H1 (cell line): Measurements from ENCODE around the gene TMEM178B. TPM values are rescaled to one million over a fixed set of nuclear protein-coding genes. Genes with fewer than 3 reads are reported as not detected.

Experiments used
- CTCF ChIA-PET: fragments of 300-600 bp; sonication (Branson Sonifier 250); formaldehyde crosslinking; loops from one replicate; lab custom pipeline; 2021; ENCODE audit not compliant: partially characterized antibody; lab: Charles Lee
- POLR2A ChIA-PET: fragments of 300-600 bp; sonication (Branson Sonifier 250); formaldehyde crosslinking; loops from one replicate; lab custom pipeline; 2021; ENCODE audit warnings: inconsistent platforms; ENCODE audit not compliant: partially characterized antibody; lab: Charles Lee
- DNase-seq, 2 experiments: peaks; one replicate each; pipeline versions ENCODE4 v3.0.0 to v3.0.0-alpha.2; 2010 to 2022; ENCODE audit warnings: low spot score in 2 of 2, low read depth in 1 of 2, mixed read lengths in 1 of 2
- FAIRE-seq: peaks from 2 replicates; lab custom pipeline; 2011; peaks lifted over from hg19 to GRCh38; lab: Jason Lieb, UNC
- H2AFZ ChIP-seq: 2 replicates; pipeline ENCODE4 v1.8.1; 2012; ENCODE audit warnings: low read length, inconsistent platforms
- H2AK5ac ChIP-seq: 2 replicates; pipeline ENCODE4 v1.6.1; 2013; ENCODE audit warnings: low read depth, low read length
- H2BK120ac ChIP-seq: replicated peaks from 2 replicates; pipeline ENCODE3; 2013; ENCODE audit warnings: low read depth, low read length, inconsistent platforms
- H2BK12ac ChIP-seq: 2 replicates; pipeline ENCODE4 v1.6.1; 2013; ENCODE audit warnings: low read depth, low read length
- H2BK15ac ChIP-seq: 2 replicates; pipeline ENCODE4 v1.6.1; 2013; ENCODE audit warnings: low read length
- H2BK20ac ChIP-seq: 2 replicates; pipeline ENCODE4 v1.6.1; 2013; ENCODE audit warnings: low read length
- H2BK5ac ChIP-seq: 2 replicates; pipeline ENCODE4 v1.6.1; 2013; ENCODE audit warnings: low read depth, low read length
- H3K14ac ChIP-seq: 2 replicates; pipeline ENCODE4 v1.6.1; 2013; ENCODE audit warnings: inconsistent platforms; ENCODE audit not compliant: insufficient read length
- H3K18ac ChIP-seq: 2 replicates; pipeline ENCODE4 v1.6.1; 2013; ENCODE audit warnings: low read length; ENCODE audit errors: extremely low read depth
- H3K23ac ChIP-seq: 2 replicates; pipeline ENCODE4 v1.6.1; 2013; ENCODE audit warnings: inconsistent platforms; ENCODE audit not compliant: insufficient read length
- H3K23me2 ChIP-seq: 2 replicates; pipeline ENCODE4 v1.6.1; 2013; ENCODE audit warnings: low read depth, low read length
- H3K27ac ChIP-seq: 2 replicates; pipeline ENCODE4 v1.6.1; 2011; ENCODE audit warnings: low read depth, low read length, inconsistent platforms
- H3K27me3 ChIP-seq, 4 experiments: replicated peaks in 1 of 4; 1 replicate in 1 of 4; 2 replicates in 3 of 4; pipeline versions ENCODE4 v1.6.1 to v1.8.1; 2011 to 2013; ENCODE audit warnings: low read length in 3 of 4, mild to moderate bottlenecking in 3 of 4, inconsistent platforms in 2 of 4, mixed read lengths in 2 of 4, moderate library complexity in 1 of 4; ENCODE audit not compliant: control insufficient read depth in 3 of 4, insufficient read depth in 3 of 4; ENCODE audit errors: extremely low read depth in 1 of 4
- H3K36me3 ChIP-seq, 4 experiments: 2 replicates each; pipeline versions ENCODE4 v1.6.1 to v1.8.1; 2011 to 2013; ENCODE audit warnings: mild to moderate bottlenecking in 4 of 4, low read length in 3 of 4, moderate library complexity in 2 of 4, control low read depth in 1 of 4, inconsistent platforms in 1 of 4; ENCODE audit not compliant: insufficient read depth in 4 of 4, control insufficient read depth in 2 of 4
- H3K4ac ChIP-seq: replicated peaks from 2 replicates; pipeline ENCODE3; 2013; ENCODE audit warnings: low read length, low read depth, mixed read lengths, inconsistent platforms; ENCODE audit not compliant: insufficient read length
- H3K4me1 ChIP-seq, 4 experiments: replicated peaks in 1 of 4; 1 replicate in 1 of 4; 2 replicates in 3 of 4; pipeline versions ENCODE4 v1.6.1 to v1.8.1; 2011 to 2013; ENCODE audit warnings: low read length in 3 of 4, inconsistent platforms in 2 of 4, mixed read lengths in 1 of 4; ENCODE audit not compliant: insufficient read depth in 4 of 4, control insufficient read depth in 3 of 4
- H3K4me2 ChIP-seq, 2 experiments: 2 replicates each; pipeline versions ENCODE4 v1.6.1 to v1.8.1; 2011 to 2013; ENCODE audit warnings: low read depth in 2 of 2, low read length in 2 of 2, control low read depth in 1 of 2, inconsistent platforms in 1 of 2, mild to moderate bottlenecking in 1 of 2; ENCODE audit not compliant: insufficient read depth in 1 of 2
- H3K4me3 ChIP-seq, 4 experiments: fragments of 200-600, 300-600 bp in 1 of 4; sonication (generic), shearing (Covaris generic), sonication (Bioruptor Twin) in 1 of 4; 2 replicates each; pipeline versions ENCODE4 v1.5.1 to v1.8.1; 2011 to 2016; ENCODE audit warnings: low read length in 4 of 4, low read depth in 3 of 4, control low read depth in 2 of 4, inconsistent platforms in 2 of 4, mild to moderate bottlenecking in 2 of 4, mixed read lengths in 1 of 4, moderate library complexity in 1 of 4; ENCODE audit not compliant: insufficient read depth in 2 of 4; ENCODE audit errors: extremely low read depth in 1 of 4
- H3K56ac ChIP-seq: replicated peaks from 2 replicates; pipeline ENCODE3; 2013; ENCODE audit warnings: low read depth, mild to moderate bottlenecking, mixed read lengths, low read length, inconsistent platforms; ENCODE audit not compliant: insufficient read length
- H3K79me1 ChIP-seq: 2 replicates; pipeline ENCODE4 v1.6.1; 2013; ENCODE audit warnings: low read depth, low read length, control low read depth
- H3K79me2 ChIP-seq, 2 experiments: 2 replicates each; pipeline versions ENCODE4 v1.6.1 to v1.8.1; 2012 to 2013; ENCODE audit warnings: low read length in 2 of 2, mild to moderate bottlenecking in 2 of 2, inconsistent platforms in 1 of 2; ENCODE audit not compliant: insufficient read depth in 2 of 2, control insufficient read depth in 1 of 2
- H3K9ac ChIP-seq, 4 experiments: replicated peaks in 1 of 4; 1 replicate in 1 of 4; 2 replicates in 3 of 4; pipeline versions ENCODE4 v1.6.1 to v1.8.1; 2011 to 2013; ENCODE audit warnings: low read depth in 3 of 4, low read length in 3 of 4, control low read depth in 2 of 4, mild to moderate bottlenecking in 2 of 4, moderate library complexity in 2 of 4, inconsistent platforms in 1 of 4; ENCODE audit errors: extremely low read depth in 1 of 4
- H3K9me3 ChIP-seq, 2 experiments: 2 replicates each; pipeline versions ENCODE4 v1.6.1 to v1.8.1; 2012 to 2013; ENCODE audit warnings: mild to moderate bottlenecking in 2 of 2, moderate library complexity in 2 of 2, control low read depth in 1 of 2, inconsistent platforms in 1 of 2, low read depth in 1 of 2, low read length in 1 of 2, mixed read lengths in 1 of 2; ENCODE audit not compliant: insufficient read depth in 2 of 2
- H4K20me1 ChIP-seq, 2 experiments: replicated peaks in 1 of 2; 2 replicates each; pipeline versions ENCODE3 to v1.8.1; 2011 to 2013; ENCODE audit warnings: inconsistent platforms in 2 of 2, low read length in 2 of 2, mild to moderate bottlenecking in 1 of 2; ENCODE audit not compliant: insufficient read depth in 2 of 2, control insufficient read depth in 1 of 2
- H4K5ac ChIP-seq: 2 replicates; pipeline ENCODE4 v1.6.1; 2013; ENCODE audit warnings: low read length, low read depth, mixed read lengths, inconsistent platforms; ENCODE audit not compliant: insufficient read length
- H4K8ac ChIP-seq: 2 replicates; pipeline ENCODE4 v1.8.0; 2013; ENCODE audit warnings: mild to moderate bottlenecking, moderate library complexity, low read length, inconsistent platforms; ENCODE audit not compliant: insufficient read depth; ENCODE audit errors: extremely low read depth
- H4K91ac ChIP-seq: replicated peaks from 2 replicates; pipeline ENCODE3; 2013; ENCODE audit warnings: low read length, mixed read lengths, inconsistent platforms; ENCODE audit not compliant: insufficient read length
- ATF3 ChIP-seq: IDR thresholded peaks from 2 replicates; pipeline ENCODE4 v1.6.1; 2011; ENCODE audit warnings: low read depth, mild to moderate bottlenecking, low read length; ENCODE audit not compliant: insufficient read depth
- CHD1 ChIP-seq: IDR thresholded peaks from 2 replicates; pipeline ENCODE4 v1.6.1; 2012; ENCODE audit warnings: low read depth, low read length, improper control_type of control experiment
- CREB1 ChIP-seq: IDR thresholded peaks from 2 replicates; pipeline ENCODE4 v1.6.1; 2012; ENCODE audit warnings: inconsistent platforms
- CTBP2 ChIP-seq: IDR thresholded peaks from 2 replicates; pipeline ENCODE4 v1.7.0; 2011; ENCODE audit warnings: borderline replicate concordance, mild to moderate bottlenecking, moderate library complexity, mixed read lengths, low read length; ENCODE audit not compliant: insufficient read depth, insufficient read length
- EZH2 ChIP-seq: fragments of 200-600 bp; sonication (generic); IDR thresholded peaks from 2 replicates; pipeline ENCODE4 v1.7.1; 2012; ENCODE audit warnings: low read depth, mild to moderate bottlenecking, moderate library complexity, low read length, inconsistent platforms; ENCODE audit not compliant: severe bottlenecking
- KDM5A ChIP-seq: fragments of 200-600 bp; IDR thresholded peaks from 2 replicates; pipeline ENCODE4 v1.7.1; 2012; ENCODE audit warnings: mild to moderate bottlenecking, low read length, inconsistent platforms, mixed read lengths
- RBBP5 ChIP-seq: IDR thresholded peaks from 2 replicates; pipeline ENCODE4 v1.7.1; 2012; ENCODE audit warnings: low read depth, mild to moderate bottlenecking, inconsistent platforms, low read length, moderate library complexity, borderline replicate concordance
- RFX5 ChIP-seq: IDR thresholded peaks from 2 replicates; pipeline ENCODE4 v1.6.1; 2011; ENCODE audit warnings: low read depth, low read length, improper control_type of control experiment, borderline replicate concordance
- RXRA ChIP-seq: IDR thresholded peaks from 2 replicates; pipeline ENCODE4 v1.6.1; 2011; ENCODE audit warnings: low read depth, mild to moderate bottlenecking, low read length, moderate library complexity; ENCODE audit not compliant: insufficient read depth
- SIRT6 ChIP-seq: IDR thresholded peaks from one replicate; pipeline ENCODE4 v1.7.1; 2012; ENCODE audit warnings: low read length, inconsistent platforms
- SIX5 ChIP-seq: IDR thresholded peaks from 2 replicates; pipeline ENCODE4 v1.6.1; 2011; ENCODE audit warnings: mild to moderate bottlenecking, low read depth, low read length
- SRF ChIP-seq: IDR thresholded peaks from 2 replicates; pipeline ENCODE4 v1.6.1; 2011; ENCODE audit warnings: mild to moderate bottlenecking, low read depth, low read length, moderate library complexity
- TAF7 ChIP-seq: optimal IDR thresholded peaks from 2 replicates; pipeline ENCODE3; 2011; ENCODE audit warnings: low read depth, mild to moderate bottlenecking, inconsistent platforms, low read length, moderate library complexity, borderline replicate concordance
- TBP ChIP-seq: IDR thresholded peaks from 2 replicates; pipeline ENCODE4 v1.6.1; 2011; ENCODE audit warnings: low read depth, low read length, improper control_type of control experiment
- YY1 ChIP-seq: IDR thresholded peaks from 2 replicates; pipeline ENCODE4 v1.6.1; 2011; ENCODE audit warnings: low read depth, mild to moderate bottlenecking, low read length
- WGBS, 2 experiments: shearing (Covaris generic) in 1 of 2; methylation state at CpG; one replicate each; pipeline versions ENCODE4 v1.1.6 to v1.1.7; 2013 to 2015; ENCODE audit warnings: low lambda C conversion rate in 2 of 2, mixed read lengths in 2 of 2, inconsistent platforms in 1 of 2, low coverage in 1 of 2, missing lambda C conversion rate in 1 of 2; ENCODE audit not compliant: insufficient replicate concordance in 2 of 2, insufficient coverage in 1 of 2, insufficient read length in 1 of 2; ENCODE audit errors: extremely low coverage in 1 of 2, missing lambda C conversion rate in 1 of 2; 5-methylcytosine and 5-hydroxymethylcytosine counted together
- polyA plus RNA-seq, 7 experiments: library from polyadenylated mRNA; depleted of rRNA in 3 of 7; stranded (reverse) in 5 of 7; unstranded in 2 of 7; fragments of >200 nt in 5 of 7; fragments of 200-250 nt in 2 of 7; gene quantifications; 1 replicate in 5 of 7; 2 replicates in 1 of 7; 4 replicates in 1 of 7; pipeline versions ENCODE4 v1.2.1 to v1.2.3, GENCODE V29; 2011 to 2013; ENCODE audit warnings: missing spikeins in 2 of 7, mixed read lengths in 2 of 7
- total RNA-seq: library from RNA; stranded (reverse); fragmentation: NEBNext Ultra II Directional; extraction: Animal tissue kit (Norgen Biotek cat#: 25700); gene quantifications from 2 replicates; pipeline ENCODE4 v1.2.1, GENCODE V29; 2021

Gene TMEM178B
- total and polyA plus RNA-seq, 2 of the 8 experiments (the other 6 are each of a cell fraction or from before 2014, with no cell fraction given), result 5.3 to 18.1 TPM

- WGBS, 2 experiments, result 90% methylated on average over 9 of the region's 9 CpGs; no CpG with 5 or more reads in 1 of the 2 experiments
- Histone ChIP-seq H3K9me3 (no peaks in the 10 kb centered on the region), H2BK15ac (no peak overlapping the region), H3K23ac (no peak overlapping the region), H2BK12ac (no peak overlapping the region), H3K9ac (no peak overlapping the region), H3K23me2 (no peaks in the 10 kb centered on the region; the same call in 1 of the 2 replicates), H3K27me3 (no peaks in the 10 kb centered on the region), H3K4me2 (no peak overlapping the region), H2BK20ac (no peak overlapping the region), H2AFZ (no peak overlapping the region), H3K18ac (no peak overlapping the region), H4K8ac (no peak overlapping the region), H3K4me1 (no peaks in the 10 kb centered on the region), H4K5ac (no peak overlapping the region), H2BK5ac (no peak overlapping the region), H3K4ac (no peak overlapping the region), H3K4me3 (no peak overlapping the region), H3K79me2 (no peaks in the 10 kb centered on the region), H3K27ac (no peak overlapping the region), H4K91ac (no peak overlapping the region), H2AK5ac (no peak overlapping the region), H3K36me3 (no peaks in the 10 kb centered on the region), H2BK120ac (no peak overlapping the region), H3K56ac (no peak overlapping the region), H3K14ac (no peak overlapping the region), H4K20me1 (no peaks in the 10 kb centered on the region), H3K79me1 (no peaks in the 10 kb centered on the region)
- ChIA-PET POLR2A (no interaction called here), CTCF (interaction anchor here (0.7 kb wide), 1 partner anchor 27 kb away, joined by 3 read pairs; no protein-coding TSS in a partner anchor)
- no peak for DNase-seq
- TF ChIP-seq CTBP2 (no peak), RXRA (no peak), SIRT6 (no peak), CHD1 (no peak), CREB1 (no peak), RFX5 (no peak), TAF7 (no peak), EZH2 (no peak), RBBP5 (no peak), SRF (no peak), ATF3 (no peak), TBP (no peak), YY1 (no peak), SIX5 (no peak), KDM5A (no peak)
- no peak for FAIRE-seq
Measured at GRCh38 chr7:141053626-141054025, 20.2 kb upstream of the TMEM178B start.
